8988T (cell line): ENCODE results near the gene LYG1.

Experiments
- DNase-seq: peaks from one replicate; pipeline ENCODE4 v3.0.0; 2011

Gene LYG1

GRCh38 chr2:99261242-99261641 lies 39.8 kb downstream of the LYG1 start:
- DNase-seq: no peak

DNA sequence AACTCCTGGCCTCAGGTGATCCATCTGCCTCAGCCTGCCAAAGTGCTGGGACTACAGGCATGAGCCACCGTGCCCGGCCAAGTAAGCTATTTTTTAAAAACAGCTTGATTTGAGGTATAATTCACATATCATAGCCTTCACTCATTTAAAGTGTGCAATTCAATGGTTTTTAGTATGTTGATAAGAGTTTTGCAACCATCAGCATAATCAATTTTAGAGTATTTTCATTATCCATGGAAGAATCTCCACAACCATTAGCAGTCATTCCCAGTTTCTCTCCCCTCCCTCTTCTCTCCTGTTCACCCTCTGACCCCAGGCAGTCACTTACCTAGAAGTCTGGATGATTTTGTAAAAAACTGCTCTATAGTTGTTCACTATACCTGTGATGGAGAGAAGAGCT lies 40.8 kb downstream of the LYG1 start:
- DNase-seq: no peak

- DNase-seq: no peak
Measured at GRCh38 chr2:99259465-99259864, 41.5 kb downstream of the LYG1 start.

DNA sequence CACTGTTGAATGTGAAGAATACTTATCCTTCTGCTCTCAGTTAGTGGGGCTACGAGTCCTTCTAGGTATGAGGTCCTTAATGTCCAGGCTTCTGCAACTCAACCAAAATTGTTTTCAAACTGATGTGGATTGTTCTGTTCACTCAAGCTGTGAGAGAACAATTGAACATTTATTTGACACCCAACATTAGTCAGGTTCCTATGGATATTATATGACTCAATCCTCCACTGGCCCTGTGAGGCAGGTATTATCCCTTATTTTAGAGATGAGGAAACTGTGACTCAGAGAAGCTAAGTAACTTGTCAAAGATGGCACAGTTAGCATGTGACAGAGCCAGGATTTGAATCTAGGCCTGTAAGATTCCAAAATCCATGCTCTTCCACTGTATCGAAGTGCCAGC lies 44.3 kb downstream of the LYG1 start:
- DNase-seq: no peak

GRCh38 chr2:99255491-99256318 lies 45.3 kb downstream of the LYG1 start, which contains the start of gene LYG2:
LYG2 (minus strand) TSS chr2:99255666; CDS start chr2:99254260, 1,406 bp downstream.
- DNase-seq: no peak

- DNase-seq: no peak
Measured at GRCh38 chr2:99249951-99250350, 51.0 kb downstream of the LYG1 start.

DNA sequence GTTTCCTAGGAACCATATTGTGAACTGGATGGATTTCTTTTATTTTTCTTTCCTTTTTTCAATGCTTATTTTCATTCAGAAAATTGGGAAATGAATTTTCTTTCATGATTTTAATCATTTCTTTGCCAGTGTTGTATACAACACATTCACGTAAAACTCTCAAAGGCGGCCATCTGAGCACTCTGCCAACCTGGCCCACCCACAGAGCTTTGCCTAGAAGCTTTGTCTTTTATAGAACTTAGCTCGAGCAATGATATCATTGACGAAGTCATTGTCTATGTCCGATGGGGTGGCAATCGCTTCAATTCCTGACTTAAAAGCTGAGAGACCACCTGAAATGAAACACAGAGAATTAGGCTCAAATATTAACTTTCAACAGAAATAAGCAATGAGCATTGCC lies 58.8 kb downstream of the LYG1 start:
- no peak for DNase-seq

DNA sequence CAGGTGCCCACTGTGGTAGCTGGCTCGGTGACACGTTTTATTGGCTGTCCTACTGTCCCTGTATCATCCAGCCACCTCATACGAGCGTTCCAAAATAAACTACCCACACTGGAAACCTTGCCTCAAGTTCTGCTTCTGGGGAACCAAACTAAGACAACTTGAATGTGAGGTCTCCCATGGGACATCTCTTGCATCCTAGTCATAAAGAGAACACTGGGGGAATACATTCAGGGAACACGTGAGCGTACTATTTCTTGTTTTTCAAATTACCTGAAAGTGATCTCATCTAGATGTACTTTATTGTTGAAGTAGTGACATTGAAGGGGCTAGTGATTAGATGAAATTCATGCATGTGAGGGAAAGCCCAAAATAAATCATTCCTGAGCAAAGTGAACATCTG lies 60.6 kb downstream of the LYG1 start:
- no peak for DNase-seq

DNA sequence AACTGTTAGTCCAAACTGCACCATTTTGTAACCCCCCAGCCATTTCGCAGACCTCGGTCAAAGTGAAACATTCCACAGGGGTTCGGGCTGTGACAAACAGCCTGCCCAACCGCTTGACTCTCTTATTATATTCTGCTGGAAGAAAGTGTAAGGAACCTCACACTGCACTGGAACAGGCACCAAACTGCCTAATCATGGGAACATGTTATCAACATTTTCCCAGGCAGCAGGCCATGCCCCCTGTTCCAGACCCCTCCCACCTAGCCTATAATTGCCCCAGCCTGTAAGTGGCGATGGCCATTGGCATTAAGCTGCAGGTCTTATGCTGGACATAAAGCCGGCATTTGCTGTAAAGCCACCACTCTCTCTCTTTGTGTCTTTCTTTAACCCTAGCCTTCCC lies 62.4 kb downstream of the LYG1 start:
- no peak for DNase-seq
